LNCaP clone FGC (cell line): Measurements from ENCODE around the gene DFFB.
"Not testable (repeated sequence)": the region's sequence is repeated elsewhere in the genome, so short reads cannot be mapped to it uniquely, and the experiment has no call there.

Source experiments
- DNase-seq: peaks from one replicate; pipeline ENCODE4 v3.0.0-alpha.2; 2011; ENCODE audit warnings: low read depth
- H3K4me3 ChIP-seq: 2 replicates; pipeline ENCODE4 v1.5.1; 2011; ENCODE audit warnings: mild to moderate bottlenecking, low read depth, low read length, control low read depth
- CTCF ChIP-seq: IDR thresholded peaks from 2 replicates; pipeline ENCODE4 v1.5.1; 2012; ENCODE audit warnings: mild to moderate bottlenecking; ENCODE audit not compliant: control insufficient read depth, insufficient read depth; ENCODE audit errors: extremely low read depth

Gene DFFB

GRCh38 chr1:3917761-3918160, 60.5 kb downstream of the DFFB start:
- H3K4me3 ChIP-seq = no peak overlapping the region
- no peak for DNase-seq
- no peak for TF ChIP-seq CTCF

GRCh38 chr1:3918359-3918758, 61.1 kb downstream of the DFFB start:
- not testable (repeated sequence) for DNase-seq

GRCh38 chr1:3918966-3919611, 61.8 kb downstream of the DFFB start:
- no peak for TF ChIP-seq CTCF
- H3K4me3 ChIP-seq = no peak overlapping the region
- no peak for DNase-seq

More at GRCh38 chr1:3918359-3918758, 61.1 kb downstream of the DFFB start:
- not testable (repeated sequence) for H3K4me3 ChIP-seq

- no peak overlapping the region for H3K4me3 ChIP-seq
- no peak for DNase-seq
- TF ChIP-seq CTCF = no peak
These were observed 62.4 kb downstream of the DFFB start for GRCh38 chr1:3919706-3920105.

GRCh38 chr1:3921765-3922164, 64.5 kb downstream of the DFFB start:
- no peak for TF ChIP-seq CTCF
- no peak for DNase-seq
- H3K4me3 ChIP-seq = no peak overlapping the region

- no peak for TF ChIP-seq CTCF
- no peak overlapping the region for H3K4me3 ChIP-seq
- DNase-seq = no peak
These were observed 65.0 kb downstream of the DFFB start for GRCh38 chr1:3922201-3922725.

GRCh38 chr1:3922851-3923250, 65.6 kb downstream of the DFFB start:
- H3K4me3 ChIP-seq = no peak overlapping the region
- no peak for TF ChIP-seq CTCF
- no peak for DNase-seq
